ENCODE data around the gene ZNF407. TPM values are rescaled to one million over a fixed set of nuclear protein-coding genes. Genes with fewer than 3 reads are reported as not detected.
A peak's percentile ranks its signal among the peaks of the same experiment; 100 is the strongest.

Gene ZNF407
- total RNA-seq, 1 donor from 2014 or later = 9.0 TPM

DNA sequence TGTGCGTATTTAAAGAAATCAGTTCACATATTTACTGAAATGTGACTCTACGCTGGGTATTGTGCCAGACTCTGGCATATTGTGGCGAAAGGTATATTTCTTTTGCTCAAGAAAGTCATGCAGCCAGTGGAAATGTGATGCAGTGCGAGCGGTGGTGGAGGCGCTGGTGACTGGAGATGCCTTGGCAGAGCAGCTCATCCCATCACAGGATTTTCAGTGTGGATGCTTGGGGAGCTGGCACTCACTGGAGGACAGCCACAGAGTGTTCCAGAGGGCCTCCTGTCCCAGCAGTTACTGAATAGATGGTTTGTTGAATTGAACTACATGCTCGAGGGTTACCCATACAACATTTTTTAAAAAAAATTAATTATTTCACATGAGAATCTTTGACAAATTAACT is 117.6 kb downstream of the ZNF407 start:
- H3K27me3 Mint-ChIP-seq (ENCODE audit: insufficient read depth, low read depth) = no peaks in the 10 kb centered on the region
- H3K9me3 Mint-ChIP-seq = no peaks in the 10 kb centered on the region
- no peak for TF ChIP-seq CTCF (IDR thresholded peaks at IDR 0.05)
- no peak for TF ChIP-seq EZH2phosphoT487 (IDR thresholded peaks at IDR 0.05)
- TF ChIP-seq EZH2 (IDR thresholded peaks at IDR 0.05) = no peak
- H3K36me3 Mint-ChIP-seq = peaks cover 2% of the 10 kb centered on the region
- peaks cover 5% of the 10 kb centered on the region for H3K4me1 ChIP-seq
- peaks cover 8% of the 10 kb centered on the region for H3K4me1 Mint-ChIP-seq
- peak overlapping the region; percentile 14 for H3K4me2 ChIP-seq
- H3K9ac ChIP-seq = no peak overlapping the region
- DNase-seq (ENCODE audit: low spot score) = no peak
- no peaks in the 10 kb centered on the region for H3K9me3 ChIP-seq (ENCODE audit: low read depth)
- H3K27ac Mint-ChIP-seq = no peak overlapping the region
- H3K4me3 Mint-ChIP-seq = no peak overlapping the region
- H4K20me1 ChIP-seq (ENCODE audit: low read depth) = no peaks in the 10 kb centered on the region
- no peaks in the 10 kb centered on the region for H3F3A ChIP-seq (ENCODE audit: low read depth)
- no peak overlapping the region for H3K27ac ChIP-seq
- no peaks in the 10 kb centered on the region for H3K27me3 ChIP-seq
- H3K36me3 ChIP-seq = no peaks in the 10 kb centered on the region
- H2AFZ ChIP-seq (replicated peaks) = no peak overlapping the region
- H3K4me3 ChIP-seq = no peak overlapping the region
- H3K79me2 ChIP-seq (ENCODE audit: low read depth) = no peaks in the 10 kb centered on the region

DNA sequence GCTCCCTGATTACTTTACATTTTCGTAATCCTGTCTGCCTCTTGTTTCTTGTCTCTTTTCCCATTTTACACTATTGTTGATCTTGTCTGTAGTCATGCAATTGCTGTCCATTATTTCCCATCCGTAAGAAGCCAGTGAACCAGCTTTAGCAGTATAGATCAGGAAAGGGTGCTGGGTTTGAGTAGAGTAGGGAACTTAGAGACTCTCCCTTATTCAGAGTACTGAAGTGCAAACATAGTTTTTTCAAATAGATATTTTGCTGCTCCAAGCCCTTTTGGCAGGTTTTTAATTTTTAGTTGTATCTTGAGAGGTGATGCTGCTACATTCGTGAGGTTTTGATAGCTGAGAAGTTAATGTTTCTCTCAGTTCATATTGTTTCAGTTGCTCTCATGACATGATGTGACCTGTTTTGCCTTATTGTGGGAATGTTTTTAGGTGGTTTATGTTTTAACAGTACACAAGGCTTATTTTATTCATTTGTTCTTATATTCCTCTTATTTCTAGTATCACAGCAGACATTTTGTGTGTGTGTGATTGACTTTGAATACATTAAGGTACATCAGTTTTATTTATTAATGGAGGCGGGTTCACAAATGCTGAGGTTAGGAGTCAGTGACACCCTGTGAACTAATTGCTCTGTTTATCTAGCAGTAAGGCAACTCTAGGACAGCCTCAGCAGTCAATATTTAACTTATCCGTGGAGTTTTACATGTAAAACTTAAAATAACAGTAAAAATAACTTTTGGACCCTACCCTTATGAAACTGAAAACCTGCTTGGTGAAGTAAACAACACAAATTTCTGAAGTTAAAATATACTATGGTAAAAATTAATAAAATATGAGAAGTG is 118.4 kb downstream of the ZNF407 start:
- Histone ChIP-seq H3K9me3 (ENCODE audit: low read depth) (no peaks in the 10 kb centered on the region), H3K36me3 (no peaks in the 10 kb centered on the region), H4K20me1 (ENCODE audit: low read depth) (no peaks in the 10 kb centered on the region), H3K4me2 (no peak overlapping the region), H3K9ac (no peak overlapping the region), H3K27me3 (no peaks in the 10 kb centered on the region), H3K79me2 (ENCODE audit: low read depth) (no peaks in the 10 kb centered on the region), H3K27ac (no peak overlapping the region), H3K4me3 (no peak overlapping the region), H2AFZ (replicated peaks) (no peak overlapping the region), H3F3A (ENCODE audit: low read depth) (no peaks in the 10 kb centered on the region), H3K4me1 (peaks cover 5% of the 10 kb centered on the region)
- H3K4me3 Mint-ChIP-seq = no peak overlapping the region
- no peaks in the 10 kb centered on the region for H3K9me3 Mint-ChIP-seq
- DNase-seq (ENCODE audit: low spot score) = no peak
- peaks cover 2% of the 10 kb centered on the region for H3K36me3 Mint-ChIP-seq
- TF ChIP-seq CTCF (IDR thresholded peaks at IDR 0.05) (no peak), EZH2 (IDR thresholded peaks at IDR 0.05) (no peak), EZH2phosphoT487 (IDR thresholded peaks at IDR 0.05) (no peak)
- H3K27me3 Mint-ChIP-seq (ENCODE audit: insufficient read depth, low read depth) = no peaks in the 10 kb centered on the region
- peaks cover 8% of the 10 kb centered on the region for H3K4me1 Mint-ChIP-seq
- no peak overlapping the region for H3K27ac Mint-ChIP-seq

DNA sequence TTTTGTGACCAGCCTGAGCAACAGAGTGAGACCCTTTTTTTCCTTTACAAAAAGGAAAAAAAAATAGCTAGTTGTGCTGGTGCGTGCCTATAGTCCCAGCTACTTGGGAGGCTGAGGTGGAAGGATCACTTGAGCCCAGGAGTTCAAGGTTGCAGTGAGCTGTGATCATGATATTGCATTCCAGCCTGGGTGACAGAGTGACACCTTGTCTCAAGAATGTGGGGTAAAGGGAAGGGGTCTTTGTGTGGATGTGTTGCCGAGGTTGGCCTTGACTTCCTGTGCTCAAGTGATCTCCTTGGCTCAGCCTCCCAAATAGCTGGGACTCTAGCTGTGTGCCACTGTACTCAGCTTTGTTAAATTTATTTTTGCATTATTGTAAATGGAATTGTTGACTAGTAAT is 120.6 kb downstream of the ZNF407 start:
- H3K4me3 Mint-ChIP-seq = no peak overlapping the region
- H2AFZ ChIP-seq (replicated peaks) = no peak overlapping the region
- no peaks in the 10 kb centered on the region for H3K9me3 ChIP-seq (ENCODE audit: low read depth)
- no peaks in the 10 kb centered on the region for H3K36me3 ChIP-seq
- H3K79me2 ChIP-seq (ENCODE audit: low read depth) = no peaks in the 10 kb centered on the region
- H3K9ac ChIP-seq = no peak overlapping the region
- peaks cover 8% of the 10 kb centered on the region for H3K4me1 Mint-ChIP-seq
- TF ChIP-seq EZH2phosphoT487 (IDR thresholded peaks at IDR 0.05) = no peak
- TF ChIP-seq EZH2 (IDR thresholded peaks at IDR 0.05) = no peak
- no peak for TF ChIP-seq CTCF (IDR thresholded peaks at IDR 0.05)
- peaks cover 5% of the 10 kb centered on the region for H3K4me1 ChIP-seq
- H3K9me3 Mint-ChIP-seq = no peaks in the 10 kb centered on the region
- H3K27ac ChIP-seq = no peak overlapping the region
- DNase-seq (ENCODE audit: low spot score) = no peak
- H3K4me3 ChIP-seq = no peak overlapping the region
- H3K36me3 Mint-ChIP-seq = peaks cover 2% of the 10 kb centered on the region
- H3K27me3 ChIP-seq = no peaks in the 10 kb centered on the region
- H3K4me2 ChIP-seq = no peak overlapping the region
- H3K27ac Mint-ChIP-seq = no peak overlapping the region
- no peaks in the 10 kb centered on the region for H3F3A ChIP-seq (ENCODE audit: low read depth)
- H4K20me1 ChIP-seq (ENCODE audit: low read depth) = no peaks in the 10 kb centered on the region
- no peaks in the 10 kb centered on the region for H3K27me3 Mint-ChIP-seq (ENCODE audit: insufficient read depth, low read depth)

Measured in neural progenitor cell (in vitro differentiated cells).